ENCODE data around the gene COX4I1.

DNA sequence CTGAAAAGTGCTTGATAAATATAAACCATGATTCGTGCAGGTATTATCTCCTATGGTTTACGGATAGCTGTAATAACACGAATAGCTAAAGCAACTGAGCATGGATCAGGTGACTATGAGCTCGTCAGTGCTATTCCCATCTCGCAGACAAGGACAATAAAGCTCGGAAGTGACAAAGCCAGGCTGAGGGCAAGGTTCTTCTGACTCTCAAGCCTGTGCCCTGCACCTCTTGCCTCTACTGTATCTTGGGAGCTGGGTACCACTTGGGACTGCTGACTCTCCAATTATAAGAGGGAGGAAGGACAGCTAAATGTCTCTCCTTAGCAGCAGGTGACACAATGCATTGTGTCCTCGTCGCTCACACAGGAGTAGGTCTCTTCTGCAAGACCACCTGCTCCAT lies 49.9 kb downstream of the COX4I1 start:
- TF ChIP-seq POLR2AphosphoS5 (IDR thresholded peaks at IDR 0.05; ENCODE audit: insufficient read depth in 1 of 2, low read depth in 1 of 2) (no peak), POLR2A (IDR thresholded peaks at IDR 0.05) (no peak)
- TF ChIP-seq, protein P1, sequence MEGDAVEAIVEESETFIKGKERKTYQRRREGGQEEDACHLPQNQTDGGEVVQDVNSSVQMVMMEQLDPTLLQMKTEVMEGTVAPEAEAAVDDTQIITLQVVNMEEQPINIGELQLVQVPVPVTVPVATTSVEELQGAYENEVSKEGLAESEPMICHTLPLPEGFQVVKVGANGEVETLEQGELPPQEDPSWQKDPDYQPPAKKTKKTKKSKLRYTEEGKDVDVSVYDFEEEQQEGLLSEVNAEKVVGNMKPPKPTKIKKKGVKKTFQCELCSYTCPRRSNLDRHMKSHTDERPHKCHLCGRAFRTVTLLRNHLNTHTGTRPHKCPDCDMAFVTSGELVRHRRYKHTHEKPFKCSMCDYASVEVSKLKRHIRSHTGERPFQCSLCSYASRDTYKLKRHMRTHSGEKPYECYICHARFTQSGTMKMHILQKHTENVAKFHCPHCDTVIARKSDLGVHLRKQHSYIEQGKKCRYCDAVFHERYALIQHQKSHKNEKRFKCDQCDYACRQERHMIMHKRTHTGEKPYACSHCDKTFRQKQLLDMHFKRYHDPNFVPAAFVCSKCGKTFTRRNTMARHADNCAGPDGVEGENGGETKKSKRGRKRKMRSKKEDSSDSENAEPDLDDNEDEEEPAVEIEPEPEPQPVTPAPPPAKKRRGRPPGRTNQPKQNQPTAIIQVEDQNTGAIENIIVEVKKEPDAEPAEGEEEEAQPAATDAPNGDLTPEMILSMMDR (IDR thresholded peaks at IDR 0.05): no peak
